H9 (cell line): ENCODE results near the gene SYNRG. TPM values are rescaled to one million over a fixed set of nuclear protein-coding genes. Genes with fewer than 3 reads are reported as not detected.

Source experiments
- DNase-seq: peaks from one replicate; pipeline ENCODE4 v3.0.0-alpha.2; 2017
- H2AFZ ChIP-seq: one replicate; pipeline ENCODE4 v1.6.1; 2013; ENCODE audit warnings: mild to moderate bottlenecking, low read length, control low read depth, moderate library complexity
- H2AK5ac ChIP-seq: 2 replicates; pipeline ENCODE4 v1.6.1; 2013; ENCODE audit warnings: low read length, control low read depth, mixed read lengths; ENCODE audit not compliant: insufficient read length
- H2BK120ac ChIP-seq: one replicate; pipeline ENCODE4 v1.6.1; 2013; ENCODE audit warnings: low read depth, mild to moderate bottlenecking, low read length, control low read depth, inconsistent platforms; ENCODE audit not compliant: poor library complexity, severe bottlenecking
- H2BK12ac ChIP-seq: 2 replicates; pipeline ENCODE4 v1.6.1; 2013; ENCODE audit warnings: low read length, control low read depth, mixed read lengths, low read depth; ENCODE audit not compliant: insufficient read length
- H2BK15ac ChIP-seq: 2 replicates; pipeline ENCODE4 v1.6.1; 2013; ENCODE audit warnings: low read depth, low read length, control low read depth
- H2BK20ac ChIP-seq: one replicate; pipeline ENCODE4 v1.6.1; 2013; ENCODE audit warnings: low read depth, mild to moderate bottlenecking, low read length, control low read depth, inconsistent platforms; ENCODE audit not compliant: poor library complexity, severe bottlenecking
- H2BK5ac ChIP-seq: 2 replicates; pipeline ENCODE4 v1.6.1; 2013; ENCODE audit warnings: low read length, control low read depth, mixed read lengths; ENCODE audit not compliant: insufficient read length
- H3K14ac ChIP-seq: 2 replicates; pipeline ENCODE4 v1.6.1; 2013; ENCODE audit warnings: low read length, control low read depth; ENCODE audit not compliant: insufficient read depth
- H3K18ac ChIP-seq: 2 replicates; pipeline ENCODE4 v1.6.1; 2013; ENCODE audit warnings: low read depth, mild to moderate bottlenecking, mixed read lengths, low read length, control low read depth; ENCODE audit not compliant: insufficient read length
- H3K23ac ChIP-seq: 2 replicates; pipeline ENCODE4 v1.6.1; 2013; ENCODE audit warnings: low read length, control low read depth, mixed read lengths, low read depth; ENCODE audit not compliant: insufficient read length
- H3K23me2 ChIP-seq: 2 replicates; pipeline ENCODE4 v1.6.1; 2013; ENCODE audit warnings: low read depth, mild to moderate bottlenecking, mixed read lengths, low read length, control low read depth; ENCODE audit not compliant: insufficient read length, poor library complexity, severe bottlenecking
- H3K27ac ChIP-seq: 2 replicates; pipeline ENCODE4 v1.5.1; 2013; ENCODE audit warnings: low read length, control low read depth, mixed read lengths, low read depth; ENCODE audit not compliant: insufficient read length
- H3K27me3 ChIP-seq: 2 replicates; pipeline ENCODE4 v1.6.1; 2013; ENCODE audit warnings: low read length, control low read depth, inconsistent platforms; ENCODE audit not compliant: insufficient read depth
- H3K4ac ChIP-seq: 2 replicates; pipeline ENCODE4 v1.6.1; 2013; ENCODE audit warnings: low read depth, mild to moderate bottlenecking, control low read depth, inconsistent platforms, low read length, moderate library complexity
- H3K4me1 ChIP-seq: 2 replicates; pipeline ENCODE4 v1.6.1; 2013; ENCODE audit warnings: low read length, control low read depth, inconsistent platforms; ENCODE audit not compliant: insufficient read depth
- H3K4me2 ChIP-seq: 2 replicates; pipeline ENCODE4 v1.6.1; 2013; ENCODE audit warnings: low read length, control low read depth, mixed read lengths; ENCODE audit not compliant: insufficient read length, insufficient read depth
- H3K56ac ChIP-seq: 2 replicates; pipeline ENCODE4 v1.6.1; 2013; ENCODE audit warnings: low read depth, mild to moderate bottlenecking, mixed read lengths, low read length, control low read depth; ENCODE audit not compliant: insufficient read length
- H3K79me1 ChIP-seq: 2 replicates; pipeline ENCODE4 v1.6.1; 2013; ENCODE audit warnings: low read depth, mild to moderate bottlenecking, moderate library complexity, low read length, control low read depth, inconsistent platforms; ENCODE audit not compliant: insufficient read depth, poor library complexity, severe bottlenecking
- H3K79me2 ChIP-seq: 2 replicates; pipeline ENCODE4 v1.6.1; 2013; ENCODE audit warnings: low read length, control low read depth, inconsistent platforms; ENCODE audit not compliant: insufficient read depth
- H3K9ac ChIP-seq: 2 replicates; pipeline ENCODE4 v1.6.1; 2013; ENCODE audit warnings: low read length, control low read depth, mixed read lengths; ENCODE audit not compliant: insufficient read length; ENCODE audit errors: extremely low read depth
- H3K9me3 ChIP-seq: one replicate; pipeline ENCODE4 v1.6.1; 2013; ENCODE audit warnings: low read depth, low read length, inconsistent platforms; ENCODE audit not compliant: control insufficient read depth
- H3T11ph ChIP-seq: one replicate; pipeline ENCODE4 v1.6.1; 2013; ENCODE audit warnings: mild to moderate bottlenecking, low read length, control low read depth, inconsistent platforms
- H4K20me1 ChIP-seq: one replicate; pipeline ENCODE4 v1.6.1; 2013; ENCODE audit not compliant: control insufficient read depth, insufficient read length, insufficient read depth
- H4K5ac ChIP-seq: 2 replicates; pipeline ENCODE4 v1.6.1; 2013; ENCODE audit warnings: low read depth, mild to moderate bottlenecking, mixed read lengths, low read length, control low read depth; ENCODE audit not compliant: insufficient read length
- H4K8ac ChIP-seq: replicated peaks from 2 replicates; pipeline ENCODE4 v1.6.1; 2013; ENCODE audit warnings: low read length, control low read depth, mixed read lengths, low read depth; ENCODE audit not compliant: insufficient read length
- H4K91ac ChIP-seq: 2 replicates; pipeline ENCODE4 v1.6.1; 2013; ENCODE audit warnings: low read depth, mild to moderate bottlenecking, moderate library complexity, mixed read lengths, low read length, control low read depth; ENCODE audit not compliant: insufficient read length
- H3K27ac Mint-ChIP-seq, 3 experiments: 2 replicates in 2 of 3; 3 replicates in 1 of 3; pipeline ENCODE4 v1.8.0; 2020 to 2021; ENCODE audit warnings: mixed read lengths in 3 of 3, mild to moderate bottlenecking in 1 of 3, moderate library complexity in 1 of 3
- H3K27me3 Mint-ChIP-seq: 2 replicates; pipeline ENCODE4 v1.8.0; 2021; ENCODE audit warnings: low read depth, mild to moderate bottlenecking, moderate library complexity, mixed read lengths
- H3K36me3 Mint-ChIP-seq, 3 experiments: 2 replicates in 2 of 3; 3 replicates in 1 of 3; pipeline ENCODE4 v1.8.0; 2020 to 2021; ENCODE audit warnings: low read depth in 3 of 3, mixed read lengths in 3 of 3; ENCODE audit not compliant: insufficient read depth in 1 of 3
- H3K4me1 Mint-ChIP-seq, 2 experiments: 2 replicates each; pipeline ENCODE4 v1.8.0; 2020; ENCODE audit warnings: mixed read lengths in 2 of 2
- H3K4me3 Mint-ChIP-seq, 2 experiments: 2 replicates in 1 of 2; 3 replicates in 1 of 2; pipeline ENCODE4 v1.8.0; 2020 to 2021; ENCODE audit warnings: mild to moderate bottlenecking in 2 of 2, mixed read lengths in 2 of 2, moderate library complexity in 1 of 2
- H3K9me3 Mint-ChIP-seq, 2 experiments: 2 replicates in 1 of 2; 3 replicates in 1 of 2; pipeline ENCODE4 v1.8.0; 2020; ENCODE audit warnings: mild to moderate bottlenecking in 2 of 2, mixed read lengths in 2 of 2, moderate library complexity in 1 of 2
- WGBS: extraction: QIAGEN DNeasy Blood & Tissue Kit; methylation state at CpG from one replicate; pipeline ENCODE4 v1.1.7; 2013; ENCODE audit warnings: missing lambda C conversion rate, low lambda C conversion rate, mixed read lengths; ENCODE audit not compliant: insufficient read length; ENCODE audit errors: extremely low coverage; 5-methylcytosine and 5-hydroxymethylcytosine counted together
- total RNA-seq: library from RNA; stranded (reverse); gene quantifications from 2 replicates; pipeline ENCODE4 v1.2.1, GENCODE V29; 2021
- TF ChIP-seq, protein P1 (sequence below): fragments of 200-600 bp; sonication (generic); conservative IDR thresholded peaks from 3 replicates; pipeline ENCODE4 v1.8.0; 2021; ENCODE audit warnings: antibody characterized with exemption, mild to moderate bottlenecking

Gene SYNRG
- total RNA-seq, 1 experiment from 2014 or later, result 30.5 TPM

DNA sequence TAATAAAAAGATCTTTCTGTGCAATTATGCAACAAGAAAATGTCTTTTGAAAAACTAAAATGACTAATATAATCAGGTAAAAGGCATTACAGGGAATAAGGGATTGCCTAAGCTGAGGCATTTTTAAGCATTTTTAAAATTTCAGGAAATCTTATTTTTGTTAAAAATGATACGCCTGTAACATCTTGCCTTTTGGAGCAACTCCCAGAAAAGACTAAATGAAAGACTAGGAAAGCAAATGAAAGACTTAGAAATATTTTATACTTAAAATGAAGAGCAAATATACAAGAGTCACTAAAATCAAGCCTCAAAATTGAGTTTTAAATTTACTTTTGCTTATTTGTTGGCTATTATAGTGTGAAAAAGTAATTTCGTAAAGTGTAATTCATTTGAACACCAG lies 63.7 kb downstream of the SYNRG start:
- H3K9me3 ChIP-seq, result no peaks in the 10 kb centered on the region
- H3K4me1 Mint-ChIP-seq, result peaks cover 27% of the 10 kb centered on the region in 2 experiments
- no peak overlapping the region for H2BK15ac ChIP-seq
- no peak overlapping the region for H4K91ac ChIP-seq
- no peak overlapping the region for H2BK12ac ChIP-seq
- no peaks in the 10 kb centered on the region for H3K79me2 ChIP-seq
- no peaks in the 10 kb centered on the region for H4K20me1 ChIP-seq
- no peak overlapping the region for H3K4ac ChIP-seq
- H3K23me2 ChIP-seq, result no peaks in the 10 kb centered on the region
- no peak overlapping the region for H3K27ac ChIP-seq
- no peaks in the 10 kb centered on the region for H3K27me3 ChIP-seq
- H3K4me3 Mint-ChIP-seq, result no peak overlapping the region
- H3K4me2 ChIP-seq, result no peak overlapping the region
- peaks cover 3 to 22% (median 14%) of the 10 kb centered on the region in 3 experiments; a peak in 6 of 7 replicates for H3K36me3 Mint-ChIP-seq
- no peak overlapping the region for H3K14ac ChIP-seq
- no peak overlapping the region for H2BK120ac ChIP-seq
- no peak overlapping the region for H2AK5ac ChIP-seq
- no peak overlapping the region for H2BK20ac ChIP-seq
- no peak overlapping the region for H3K9ac ChIP-seq
- H3K9me3 Mint-ChIP-seq, result no peaks in the 10 kb centered on the region
- no peak overlapping the region for H4K5ac ChIP-seq
- no peak for DNase-seq
- no peak overlapping the region for H3T11ph ChIP-seq
- no peaks in the 10 kb centered on the region for H3K4me1 ChIP-seq
- H3K18ac ChIP-seq, result no peak overlapping the region
- no peaks in the 10 kb centered on the region for H3K27me3 Mint-ChIP-seq
- no peaks in the 10 kb centered on the region for H3K79me1 ChIP-seq
- H4K8ac ChIP-seq, result no peak overlapping the region
- H3K23ac ChIP-seq, result no peak overlapping the region
- WGBS, result no CpG with 5 or more reads among the region's 2 CpGs
- no peak overlapping the region for H3K56ac ChIP-seq
- H2AFZ ChIP-seq, result no peak overlapping the region
- H3K27ac Mint-ChIP-seq, result no peak overlapping the region
- H2BK5ac ChIP-seq, result no peak overlapping the region
- TF ChIP-seq, protein P1, sequence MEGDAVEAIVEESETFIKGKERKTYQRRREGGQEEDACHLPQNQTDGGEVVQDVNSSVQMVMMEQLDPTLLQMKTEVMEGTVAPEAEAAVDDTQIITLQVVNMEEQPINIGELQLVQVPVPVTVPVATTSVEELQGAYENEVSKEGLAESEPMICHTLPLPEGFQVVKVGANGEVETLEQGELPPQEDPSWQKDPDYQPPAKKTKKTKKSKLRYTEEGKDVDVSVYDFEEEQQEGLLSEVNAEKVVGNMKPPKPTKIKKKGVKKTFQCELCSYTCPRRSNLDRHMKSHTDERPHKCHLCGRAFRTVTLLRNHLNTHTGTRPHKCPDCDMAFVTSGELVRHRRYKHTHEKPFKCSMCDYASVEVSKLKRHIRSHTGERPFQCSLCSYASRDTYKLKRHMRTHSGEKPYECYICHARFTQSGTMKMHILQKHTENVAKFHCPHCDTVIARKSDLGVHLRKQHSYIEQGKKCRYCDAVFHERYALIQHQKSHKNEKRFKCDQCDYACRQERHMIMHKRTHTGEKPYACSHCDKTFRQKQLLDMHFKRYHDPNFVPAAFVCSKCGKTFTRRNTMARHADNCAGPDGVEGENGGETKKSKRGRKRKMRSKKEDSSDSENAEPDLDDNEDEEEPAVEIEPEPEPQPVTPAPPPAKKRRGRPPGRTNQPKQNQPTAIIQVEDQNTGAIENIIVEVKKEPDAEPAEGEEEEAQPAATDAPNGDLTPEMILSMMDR, result no peak
